Measurements from ENCODE around the gene SURF6. TPM values are rescaled to one million over a fixed set of nuclear protein-coding genes. Genes with fewer than 3 reads are reported as not detected.
"Not testable (repeated sequence)": the region's sequence is repeated elsewhere in the genome, so short reads cannot be mapped to it uniquely, and the experiment has no call there.

SURF6 gene
- total RNA-seq, 1 donor from 2014 or later: 15.1 TPM

- H3K27ac Mint-ChIP-seq (ENCODE audit: unreplicated experiment); H3K27me3 Mint-ChIP-seq (ENCODE audit: low read depth); H3K4me3 Mint-ChIP-seq (ENCODE audit: unreplicated experiment); H3K9me3 Mint-ChIP-seq (ENCODE audit: low read depth); H3K4me1 Mint-ChIP-seq (ENCODE audit: low read depth): not testable (repeated sequence)
- TF ChIP-seq, protein P1, sequence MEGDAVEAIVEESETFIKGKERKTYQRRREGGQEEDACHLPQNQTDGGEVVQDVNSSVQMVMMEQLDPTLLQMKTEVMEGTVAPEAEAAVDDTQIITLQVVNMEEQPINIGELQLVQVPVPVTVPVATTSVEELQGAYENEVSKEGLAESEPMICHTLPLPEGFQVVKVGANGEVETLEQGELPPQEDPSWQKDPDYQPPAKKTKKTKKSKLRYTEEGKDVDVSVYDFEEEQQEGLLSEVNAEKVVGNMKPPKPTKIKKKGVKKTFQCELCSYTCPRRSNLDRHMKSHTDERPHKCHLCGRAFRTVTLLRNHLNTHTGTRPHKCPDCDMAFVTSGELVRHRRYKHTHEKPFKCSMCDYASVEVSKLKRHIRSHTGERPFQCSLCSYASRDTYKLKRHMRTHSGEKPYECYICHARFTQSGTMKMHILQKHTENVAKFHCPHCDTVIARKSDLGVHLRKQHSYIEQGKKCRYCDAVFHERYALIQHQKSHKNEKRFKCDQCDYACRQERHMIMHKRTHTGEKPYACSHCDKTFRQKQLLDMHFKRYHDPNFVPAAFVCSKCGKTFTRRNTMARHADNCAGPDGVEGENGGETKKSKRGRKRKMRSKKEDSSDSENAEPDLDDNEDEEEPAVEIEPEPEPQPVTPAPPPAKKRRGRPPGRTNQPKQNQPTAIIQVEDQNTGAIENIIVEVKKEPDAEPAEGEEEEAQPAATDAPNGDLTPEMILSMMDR (IDR thresholded peaks at IDR 0.05): peak; percentile 78
- peak; percentile 18 for DNase-seq (ENCODE audit: low spot score)
- H3K36me3 Mint-ChIP-seq (ENCODE audit: low read depth): peaks cover 19% of the 10 kb centered on the region
Observed at GRCh38 chr9:133329306-133330156, 6.5 kb downstream of the SURF6 start.

DNA sequence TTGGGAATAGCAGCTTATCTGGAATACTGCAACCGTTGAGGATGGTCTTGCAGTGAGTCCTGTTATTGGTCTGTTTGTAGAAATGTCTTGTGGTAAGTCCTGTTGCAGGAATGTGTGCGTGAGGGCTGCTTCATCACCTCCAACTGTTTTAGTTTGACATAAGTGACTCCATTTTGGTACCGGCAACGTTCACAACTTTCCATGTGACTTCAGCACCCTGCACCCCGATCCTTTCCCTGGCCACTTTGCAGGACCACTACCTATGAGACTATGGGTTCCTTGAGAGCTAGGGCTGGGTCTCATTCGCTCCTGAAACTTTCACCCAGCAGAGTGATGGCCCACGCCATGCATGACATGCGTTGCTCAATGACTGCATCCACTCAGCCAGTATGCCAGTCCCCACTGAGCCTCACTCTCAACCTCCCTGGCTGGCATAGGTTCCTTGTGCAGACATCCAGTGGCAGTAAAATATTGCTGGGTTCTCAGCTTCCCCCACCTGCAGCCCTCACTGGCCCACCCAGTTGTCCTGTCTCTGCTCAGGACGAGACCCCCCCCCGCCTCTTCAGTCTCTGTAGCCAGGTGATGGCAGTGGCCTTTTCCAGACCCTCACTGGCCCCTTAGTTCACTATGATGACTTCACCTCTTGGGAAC lies 8.0 kb downstream of the SURF6 start:
- H3K4me1 Mint-ChIP-seq (ENCODE audit: low read depth): no peaks in the 10 kb centered on the region
- DNase-seq (ENCODE audit: low spot score): peak; percentile 48
- TF ChIP-seq, protein P1 (IDR thresholded peaks at IDR 0.05): no peak
- H3K4me3 Mint-ChIP-seq (ENCODE audit: unreplicated experiment): no peak overlapping the region
- peaks cover 18% of the 10 kb centered on the region for H3K36me3 Mint-ChIP-seq (ENCODE audit: low read depth)
- no peak overlapping the region for H3K27ac Mint-ChIP-seq (ENCODE audit: unreplicated experiment)
- H3K9me3 Mint-ChIP-seq (ENCODE audit: low read depth): peaks cover 3% of the 10 kb centered on the region
- no peaks in the 10 kb centered on the region for H3K27me3 Mint-ChIP-seq (ENCODE audit: low read depth)

GRCh38 chr9:133327021-133327420 lies 9.0 kb downstream of the SURF6 start:
- peak; percentile 19 for DNase-seq (ENCODE audit: low spot score)

GRCh38 chr9:133323991-133324703 lies 11.8 kb downstream of the SURF6 start:
- Mint-ChIP-seq H3K27me3 (ENCODE audit: low read depth) (no peaks in the 10 kb centered on the region), H3K4me3 (ENCODE audit: unreplicated experiment) (no peak overlapping the region), H3K9me3 (ENCODE audit: low read depth) (peaks cover 3% of the 10 kb centered on the region), H3K4me1 (ENCODE audit: low read depth) (no peaks in the 10 kb centered on the region), H3K36me3 (ENCODE audit: low read depth) (peaks cover 4% of the 10 kb centered on the region), H3K27ac (ENCODE audit: unreplicated experiment) (no peak overlapping the region)
- DNase-seq (ENCODE audit: low spot score): no peak
- TF ChIP-seq, protein P1 (IDR thresholded peaks at IDR 0.05): no peak

More at GRCh38 chr9:133327021-133327420, 9.0 kb downstream of the SURF6 start:
- H3K9me3 Mint-ChIP-seq (ENCODE audit: low read depth); H3K4me3 Mint-ChIP-seq (ENCODE audit: unreplicated experiment); H3K4me1 Mint-ChIP-seq (ENCODE audit: low read depth); H3K27ac Mint-ChIP-seq (ENCODE audit: unreplicated experiment); H3K27me3 Mint-ChIP-seq (ENCODE audit: low read depth): not testable (repeated sequence)
- H3K36me3 Mint-ChIP-seq (ENCODE audit: low read depth): peaks cover 12% of the 10 kb centered on the region

- Mint-ChIP-seq H3K4me3 (ENCODE audit: unreplicated experiment) (no peak overlapping the region), H3K4me1 (ENCODE audit: low read depth) (no peaks in the 10 kb centered on the region), H3K27ac (ENCODE audit: unreplicated experiment) (no peak overlapping the region), H3K27me3 (ENCODE audit: low read depth) (peaks cover 2% of the 10 kb centered on the region), H3K9me3 (ENCODE audit: low read depth) (peaks cover 3% of the 10 kb centered on the region), H3K36me3 (ENCODE audit: low read depth) (peaks cover 4% of the 10 kb centered on the region)
- DNase-seq (ENCODE audit: low spot score): no peak
- TF ChIP-seq, protein P1 (IDR thresholded peaks at IDR 0.05): no peak
Observed at GRCh38 chr9:133323211-133323610, 12.8 kb downstream of the SURF6 start.

Data from chondrocyte (in vitro differentiated cells).